H1 (cell line): ENCODE data around the gene KCNJ4. TPM values are rescaled to one million over a fixed set of nuclear protein-coding genes. Genes with fewer than 3 reads are reported as not detected.

Experiments used
- CTCF ChIA-PET: fragments of 300-600 bp; sonication (Branson Sonifier 250); formaldehyde crosslinking; loops from one replicate; lab custom pipeline; 2021; ENCODE audit not compliant: partially characterized antibody; lab: Charles Lee
- POLR2A ChIA-PET: fragments of 300-600 bp; sonication (Branson Sonifier 250); formaldehyde crosslinking; loops from one replicate; lab custom pipeline; 2021; ENCODE audit warnings: inconsistent platforms; ENCODE audit not compliant: partially characterized antibody; lab: Charles Lee
- DNase-seq, 2 experiments: peaks; one replicate each; pipeline versions ENCODE4 v3.0.0 to v3.0.0-alpha.2; 2010 to 2022; ENCODE audit warnings: low spot score in 2 of 2, low read depth in 1 of 2, mixed read lengths in 1 of 2
- FAIRE-seq: peaks from 2 replicates; lab custom pipeline; 2011; peaks lifted over from hg19 to GRCh38; lab: Jason Lieb, UNC
- H2AFZ ChIP-seq: 2 replicates; pipeline ENCODE4 v1.8.1; 2012; ENCODE audit warnings: low read length, inconsistent platforms
- H2AK5ac ChIP-seq: 2 replicates; pipeline ENCODE4 v1.6.1; 2013; ENCODE audit warnings: low read depth, low read length
- H2BK120ac ChIP-seq: replicated peaks from 2 replicates; pipeline ENCODE3; 2013; ENCODE audit warnings: low read depth, low read length, inconsistent platforms
- H2BK12ac ChIP-seq: 2 replicates; pipeline ENCODE4 v1.6.1; 2013; ENCODE audit warnings: low read depth, low read length
- H2BK15ac ChIP-seq: 2 replicates; pipeline ENCODE4 v1.6.1; 2013; ENCODE audit warnings: low read length
- H2BK20ac ChIP-seq: 2 replicates; pipeline ENCODE4 v1.6.1; 2013; ENCODE audit warnings: low read length
- H2BK5ac ChIP-seq: 2 replicates; pipeline ENCODE4 v1.6.1; 2013; ENCODE audit warnings: low read depth, low read length
- H3K14ac ChIP-seq: 2 replicates; pipeline ENCODE4 v1.6.1; 2013; ENCODE audit warnings: inconsistent platforms; ENCODE audit not compliant: insufficient read length
- H3K18ac ChIP-seq: 2 replicates; pipeline ENCODE4 v1.6.1; 2013; ENCODE audit warnings: low read length; ENCODE audit errors: extremely low read depth
- H3K23ac ChIP-seq: 2 replicates; pipeline ENCODE4 v1.6.1; 2013; ENCODE audit warnings: inconsistent platforms; ENCODE audit not compliant: insufficient read length
- H3K23me2 ChIP-seq: 2 replicates; pipeline ENCODE4 v1.6.1; 2013; ENCODE audit warnings: low read depth, low read length
- H3K27ac ChIP-seq: 2 replicates; pipeline ENCODE4 v1.6.1; 2011; ENCODE audit warnings: low read depth, low read length, inconsistent platforms
- H3K27me3 ChIP-seq, 4 experiments: replicated peaks in 1 of 4; 1 replicate in 1 of 4; 2 replicates in 3 of 4; pipeline versions ENCODE4 v1.6.1 to v1.8.1; 2011 to 2013; ENCODE audit warnings: low read length in 3 of 4, mild to moderate bottlenecking in 3 of 4, inconsistent platforms in 2 of 4, mixed read lengths in 2 of 4, moderate library complexity in 1 of 4; ENCODE audit not compliant: control insufficient read depth in 3 of 4, insufficient read depth in 3 of 4; ENCODE audit errors: extremely low read depth in 1 of 4
- H3K36me3 ChIP-seq, 4 experiments: 2 replicates each; pipeline versions ENCODE4 v1.6.1 to v1.8.1; 2011 to 2013; ENCODE audit warnings: mild to moderate bottlenecking in 4 of 4, low read length in 3 of 4, moderate library complexity in 2 of 4, control low read depth in 1 of 4, inconsistent platforms in 1 of 4; ENCODE audit not compliant: insufficient read depth in 4 of 4, control insufficient read depth in 2 of 4
- H3K4ac ChIP-seq: replicated peaks from 2 replicates; pipeline ENCODE3; 2013; ENCODE audit warnings: low read length, low read depth, mixed read lengths, inconsistent platforms; ENCODE audit not compliant: insufficient read length
- H3K4me1 ChIP-seq, 4 experiments: replicated peaks in 1 of 4; 1 replicate in 1 of 4; 2 replicates in 3 of 4; pipeline versions ENCODE4 v1.6.1 to v1.8.1; 2011 to 2013; ENCODE audit warnings: low read length in 3 of 4, inconsistent platforms in 2 of 4, mixed read lengths in 1 of 4; ENCODE audit not compliant: insufficient read depth in 4 of 4, control insufficient read depth in 3 of 4
- H3K4me2 ChIP-seq, 2 experiments: 2 replicates each; pipeline versions ENCODE4 v1.6.1 to v1.8.1; 2011 to 2013; ENCODE audit warnings: low read depth in 2 of 2, low read length in 2 of 2, control low read depth in 1 of 2, inconsistent platforms in 1 of 2, mild to moderate bottlenecking in 1 of 2; ENCODE audit not compliant: insufficient read depth in 1 of 2
- H3K4me3 ChIP-seq, 4 experiments: fragments of 200-600, 300-600 bp in 1 of 4; sonication (generic), shearing (Covaris generic), sonication (Bioruptor Twin) in 1 of 4; 2 replicates each; pipeline versions ENCODE4 v1.5.1 to v1.8.1; 2011 to 2016; ENCODE audit warnings: low read length in 4 of 4, low read depth in 3 of 4, control low read depth in 2 of 4, inconsistent platforms in 2 of 4, mild to moderate bottlenecking in 2 of 4, mixed read lengths in 1 of 4, moderate library complexity in 1 of 4; ENCODE audit not compliant: insufficient read depth in 2 of 4; ENCODE audit errors: extremely low read depth in 1 of 4
- H3K56ac ChIP-seq: replicated peaks from 2 replicates; pipeline ENCODE3; 2013; ENCODE audit warnings: low read depth, mild to moderate bottlenecking, mixed read lengths, low read length, inconsistent platforms; ENCODE audit not compliant: insufficient read length
- H3K79me1 ChIP-seq: 2 replicates; pipeline ENCODE4 v1.6.1; 2013; ENCODE audit warnings: low read depth, low read length, control low read depth
- H3K79me2 ChIP-seq, 2 experiments: 2 replicates each; pipeline versions ENCODE4 v1.6.1 to v1.8.1; 2012 to 2013; ENCODE audit warnings: low read length in 2 of 2, mild to moderate bottlenecking in 2 of 2, inconsistent platforms in 1 of 2; ENCODE audit not compliant: insufficient read depth in 2 of 2, control insufficient read depth in 1 of 2
- H3K9ac ChIP-seq, 4 experiments: replicated peaks in 1 of 4; 1 replicate in 1 of 4; 2 replicates in 3 of 4; pipeline versions ENCODE4 v1.6.1 to v1.8.1; 2011 to 2013; ENCODE audit warnings: low read depth in 3 of 4, low read length in 3 of 4, control low read depth in 2 of 4, mild to moderate bottlenecking in 2 of 4, moderate library complexity in 2 of 4, inconsistent platforms in 1 of 4; ENCODE audit errors: extremely low read depth in 1 of 4
- H3K9me3 ChIP-seq, 2 experiments: 2 replicates each; pipeline versions ENCODE4 v1.6.1 to v1.8.1; 2012 to 2013; ENCODE audit warnings: mild to moderate bottlenecking in 2 of 2, moderate library complexity in 2 of 2, control low read depth in 1 of 2, inconsistent platforms in 1 of 2, low read depth in 1 of 2, low read length in 1 of 2, mixed read lengths in 1 of 2; ENCODE audit not compliant: insufficient read depth in 2 of 2
- H4K20me1 ChIP-seq, 2 experiments: replicated peaks in 1 of 2; 2 replicates each; pipeline versions ENCODE3 to v1.8.1; 2011 to 2013; ENCODE audit warnings: inconsistent platforms in 2 of 2, low read length in 2 of 2, mild to moderate bottlenecking in 1 of 2; ENCODE audit not compliant: insufficient read depth in 2 of 2, control insufficient read depth in 1 of 2
- H4K5ac ChIP-seq: 2 replicates; pipeline ENCODE4 v1.6.1; 2013; ENCODE audit warnings: low read length, low read depth, mixed read lengths, inconsistent platforms; ENCODE audit not compliant: insufficient read length
- H4K8ac ChIP-seq: 2 replicates; pipeline ENCODE4 v1.8.0; 2013; ENCODE audit warnings: mild to moderate bottlenecking, moderate library complexity, low read length, inconsistent platforms; ENCODE audit not compliant: insufficient read depth; ENCODE audit errors: extremely low read depth
- H4K91ac ChIP-seq: replicated peaks from 2 replicates; pipeline ENCODE3; 2013; ENCODE audit warnings: low read length, mixed read lengths, inconsistent platforms; ENCODE audit not compliant: insufficient read length
- EP300 ChIP-seq, 2 experiments: IDR thresholded peaks; 1 replicate in 1 of 2; 2 replicates in 1 of 2; pipeline ENCODE4 v1.6.1; 2011 to 2012; ENCODE audit warnings: low read depth in 2 of 2, low read length in 2 of 2, mild to moderate bottlenecking in 2 of 2, borderline replicate concordance in 1 of 2, inconsistent platforms in 1 of 2, moderate library complexity in 1 of 2
- GTF2F1 ChIP-seq: IDR thresholded peaks from 2 replicates; pipeline ENCODE4 v1.6.1; 2012; ENCODE audit warnings: low read depth, low read length, improper control_type of control experiment, borderline replicate concordance
- HDAC2 ChIP-seq, 2 experiments: fragments of 300-600 bp in 1 of 2; sonication (generic) in 1 of 2; IDR thresholded peaks; 2 replicates each; pipeline ENCODE4 v1.6.1; 2011 to 2012; ENCODE audit warnings: low read depth in 2 of 2, low read length in 2 of 2, mild to moderate bottlenecking in 2 of 2, moderate library complexity in 2 of 2, borderline replicate concordance in 1 of 2, inconsistent platforms in 1 of 2
- JUND ChIP-seq: IDR thresholded peaks from 2 replicates; pipeline ENCODE4 v1.6.1; 2011; ENCODE audit warnings: mild to moderate bottlenecking, improper control_type of control experiment, low read length
- NRF1 ChIP-seq: IDR thresholded peaks from 2 replicates; pipeline ENCODE4 v1.6.1; 2011; ENCODE audit warnings: mild to moderate bottlenecking, low read depth, low read length, improper control_type of control experiment
- SIX5 ChIP-seq: IDR thresholded peaks from 2 replicates; pipeline ENCODE4 v1.6.1; 2011; ENCODE audit warnings: mild to moderate bottlenecking, low read depth, low read length
- SP2 ChIP-seq: IDR thresholded peaks from 2 replicates; pipeline ENCODE4 v1.6.1; 2012; ENCODE audit warnings: mild to moderate bottlenecking, low read length, inconsistent platforms
- TEAD4 ChIP-seq: IDR thresholded peaks from 2 replicates; pipeline ENCODE4 v1.6.1; 2012; ENCODE audit warnings: low read depth, low read length, inconsistent platforms, mixed read lengths
- ZNF274 ChIP-seq: IDR thresholded peaks from 2 replicates; pipeline ENCODE4 v1.7.0; 2012; ENCODE audit warnings: low read length, borderline replicate concordance; ENCODE audit errors: extremely low read depth
- WGBS, 2 experiments: shearing (Covaris generic) in 1 of 2; methylation state at CpG; one replicate each; pipeline versions ENCODE4 v1.1.6 to v1.1.7; 2013 to 2015; ENCODE audit warnings: low lambda C conversion rate in 2 of 2, mixed read lengths in 2 of 2, inconsistent platforms in 1 of 2, low coverage in 1 of 2, missing lambda C conversion rate in 1 of 2; ENCODE audit not compliant: insufficient replicate concordance in 2 of 2, insufficient coverage in 1 of 2, insufficient read length in 1 of 2; ENCODE audit errors: extremely low coverage in 1 of 2, missing lambda C conversion rate in 1 of 2; 5-methylcytosine and 5-hydroxymethylcytosine counted together
- polyA plus RNA-seq, 7 experiments: library from polyadenylated mRNA; depleted of rRNA in 3 of 7; stranded (reverse) in 5 of 7; unstranded in 2 of 7; fragments of >200 nt in 5 of 7; fragments of 200-250 nt in 2 of 7; gene quantifications; 1 replicate in 5 of 7; 2 replicates in 1 of 7; 4 replicates in 1 of 7; pipeline versions ENCODE4 v1.2.1 to v1.2.3, GENCODE V29; 2011 to 2013; ENCODE audit warnings: missing spikeins in 2 of 7, mixed read lengths in 2 of 7
- total RNA-seq: library from RNA; stranded (reverse); fragmentation: NEBNext Ultra II Directional; extraction: Animal tissue kit (Norgen Biotek cat#: 25700); gene quantifications from 2 replicates; pipeline ENCODE4 v1.2.1, GENCODE V29; 2021

The KCNJ4 gene
- total and polyA plus RNA-seq, 2 of the 8 experiments (the other 6 are each of a cell fraction or from before 2014, with no cell fraction given), result 1.4 to 2.2 TPM

DNA sequence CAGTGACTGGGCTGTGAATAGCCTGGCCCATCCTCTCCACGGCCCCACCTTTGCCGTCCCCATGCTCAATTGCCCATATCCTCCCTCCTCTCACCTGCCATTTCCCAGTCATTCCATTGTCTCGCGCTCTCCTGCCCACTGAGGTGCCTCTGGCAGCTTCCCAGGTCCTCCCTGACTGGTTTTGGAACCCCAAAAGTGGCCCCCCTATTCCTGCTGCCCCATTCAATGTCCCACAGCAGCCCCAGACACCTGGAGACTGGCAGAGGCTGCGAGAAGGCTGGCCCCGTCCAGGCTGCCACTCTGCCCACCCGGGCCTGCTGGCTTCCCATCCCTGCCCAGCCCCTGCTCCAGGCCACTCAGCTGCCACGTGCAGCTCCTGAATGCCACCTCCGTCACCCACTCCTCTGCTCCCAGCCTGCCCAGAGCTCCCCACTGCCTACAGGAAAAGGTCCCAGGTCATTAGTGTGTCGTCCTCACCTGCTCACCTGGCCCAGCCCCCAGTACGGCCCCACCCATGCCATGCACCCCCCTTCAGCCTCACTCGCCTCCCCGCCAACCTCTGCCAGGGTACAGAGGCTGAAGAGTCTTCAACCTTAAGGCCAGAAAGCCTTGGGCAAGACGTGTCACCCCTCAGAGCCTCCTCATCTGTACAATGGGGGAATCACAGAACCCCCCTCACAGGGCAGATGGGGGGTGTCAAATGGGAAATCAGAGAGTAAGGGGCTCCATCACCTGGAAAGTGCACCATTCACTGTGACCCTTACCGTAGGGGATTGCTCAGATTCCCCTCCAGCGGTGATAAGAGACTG lies 37.5 kb downstream of the KCNJ4 start:
- no peaks in the 10 kb centered on the region for H3K27me3 ChIP-seq
- H3K18ac ChIP-seq, result peak overlapping the region; percentile 19; the same call in 1 of the 2 replicates
- no peak overlapping the region for H4K8ac ChIP-seq
- no peak overlapping the region for H4K5ac ChIP-seq
- DNase-seq (no peak), FAIRE-seq (no peak)
- no peak overlapping the region for H3K4ac ChIP-seq
- H4K91ac ChIP-seq, result no peak overlapping the region
- H3K23ac ChIP-seq, result no peak overlapping the region
- no peak overlapping the region for H2AFZ ChIP-seq
- H3K14ac ChIP-seq, result no peak overlapping the region
- no peak overlapping the region for H2BK15ac ChIP-seq
- no peak overlapping the region for H3K27ac ChIP-seq
- peaks cover 0 to 20% (median 4%) of the 10 kb centered on the region in 4 experiments; a peak in 4 of 7 replicates for H3K4me1 ChIP-seq
- H2BK20ac ChIP-seq, result no peak overlapping the region
- WGBS, 2 experiments, result 83% methylated on average over 16 of the region's 16 CpGs; no CpG with 5 or more reads in 1 of the 2 experiments
- TF ChIP-seq ZNF274 (no peak), NRF1 (no peak), SIX5 (no peak), TEAD4 (no peak), SP2 (no peak), EP300 (IDR thresholded peaks at IDR 0.05; ENCODE audit: borderline replicate concordance in 1 of 2, low read depth in 2 of 2, low read length in 2 of 2) (no peak), HDAC2 (IDR thresholded peaks at IDR 0.05; ENCODE audit: borderline replicate concordance in 1 of 2, low read depth in 2 of 2, low read length in 2 of 2) (no peak), GTF2F1 (no peak), JUND (no peak)
- H2BK12ac ChIP-seq, result peak overlapping the region; percentile 68; the same call in 1 of the 2 replicates
- POLR2A ChIA-PET, result interaction anchor here (1.2 to 2.1 kb wide), 2 partner anchors 10 to 264 kb away, joined by 3 to 5 read pairs; partner anchors contain the start of gene TOMM22
- no peaks in the 10 kb centered on the region for H4K20me1 ChIP-seq
- no peak overlapping the region for H3K56ac ChIP-seq
- no peak overlapping the region for H2AK5ac ChIP-seq
- no peaks in the 10 kb centered on the region for H3K79me1 ChIP-seq
- no peaks in the 10 kb centered on the region for H3K36me3 ChIP-seq
- 0 out of 2 replicates have a peak, but pooled peaks cover 1% of the 10 kb centered on the region for H3K23me2 ChIP-seq
- no peak overlapping the region for H3K9ac ChIP-seq
- no peaks in the 10 kb centered on the region for H3K9me3 ChIP-seq
- H3K4me3 ChIP-seq, result no peak overlapping the region
- no peak overlapping the region for H2BK120ac ChIP-seq
- H2BK5ac ChIP-seq, result no peak overlapping the region
- H3K79me2 ChIP-seq, result no peaks in the 10 kb centered on the region
- H3K4me2 ChIP-seq, result no peak overlapping the region
- CTCF ChIA-PET, result interaction anchor here (1.4 to 6.7 kb wide), 3 partner anchors 15 to 17 kb away, joined by 6 to 49 read pairs (median 31); no protein-coding TSS in a partner anchor
